ENCODE measurements around the gene ASTN1.

Gene ASTN1

GRCh38 chr1:176816232-176816631, 348.3 kb downstream of the ASTN1 start:
- no peak for DNase-seq

- no peak for DNase-seq
Measured at GRCh38 chr1:176815621-176816020, 348.9 kb downstream of the ASTN1 start.

DNA sequence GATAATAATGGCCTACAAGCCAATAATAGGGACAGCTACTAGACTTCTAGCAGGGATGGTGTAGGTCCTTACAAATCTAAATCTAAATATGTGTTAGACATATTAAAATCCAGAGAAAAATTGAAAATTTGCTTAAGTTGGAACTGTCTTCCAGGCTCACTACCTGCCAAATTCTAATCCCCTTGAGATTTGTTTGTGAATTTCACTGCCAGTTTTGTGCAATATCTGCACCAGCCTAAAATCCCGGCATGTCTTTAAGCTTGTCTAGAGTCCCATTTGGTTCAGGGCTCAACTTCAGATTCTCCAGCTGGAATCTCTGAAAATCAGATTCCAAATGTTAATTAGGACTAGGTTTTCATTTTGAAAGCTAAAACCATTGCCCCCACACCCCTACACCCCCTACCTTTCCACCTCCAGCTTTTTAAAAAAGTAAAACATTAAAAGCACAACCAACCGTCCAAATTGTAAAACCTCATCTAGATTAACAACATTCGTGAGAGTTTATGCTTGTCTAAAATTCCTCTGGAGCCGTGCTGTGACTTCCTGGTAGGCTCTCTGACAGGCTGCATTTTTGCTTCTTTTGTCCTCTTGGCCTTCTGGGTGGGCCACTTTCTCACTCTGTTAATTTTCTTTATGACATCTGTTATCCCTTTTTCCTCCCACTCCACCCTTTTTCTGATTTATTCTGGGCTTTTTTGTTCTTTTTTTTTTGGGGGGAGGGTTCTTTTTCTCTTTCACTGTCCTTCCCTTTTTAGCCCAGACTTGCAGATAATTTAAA, 352.8 kb downstream of the ASTN1 start:
- no peak for DNase-seq

- DNase-seq, result no peak
Measured at GRCh38 chr1:176809292-176809691, 355.2 kb downstream of the ASTN1 start.
